ENCODE results near the gene ERMAP.

- TF ChIP-seq CTCF (IDR thresholded peaks at IDR 0.05; ENCODE audit: insufficient read depth, low read length) (no peak), POLR2AphosphoS5 (IDR thresholded peaks at IDR 0.05; ENCODE audit: low read depth) (no peak), REST (IDR thresholded peaks at IDR 0.05; ENCODE audit: insufficient replicate concordance, low read depth) (no peak)
Measured at GRCh38 chr1:42769811-42770210, 47.1 kb upstream of the ERMAP start.

Measured in HL-60 (cell line).